Breast epithelium (tissue), 3 donors: ENCODE measurements around the gene PIP5K1B.

ENCODE experiments used
- POLR2A ChIP-seq: fragments of 450-650 bp; IDR thresholded peaks from one replicate; pipeline ENCODE4 v1.6.1; 2016; ENCODE audit warnings: antibody characterized with exemption, mild to moderate bottlenecking, moderate library complexity
- POLR2AphosphoS5 ChIP-seq, 3 donors: sonication (generic); formaldehyde crosslinking; IDR thresholded peaks; one replicate each; pipeline ENCODE4 v1.6.1; 2017; ENCODE audit warnings: antibody characterized with exemption in 3 of 3
- TF ChIP-seq, protein P1 (sequence below), 3 donors: fragments of 450-650 bp; IDR thresholded peaks; one replicate each; pipeline ENCODE4 v1.5.1; 2016 to 2017; ENCODE audit warnings: antibody characterized with exemption in 3 of 3, mild to moderate bottlenecking in 3 of 3, moderate library complexity in 3 of 3

DNA sequence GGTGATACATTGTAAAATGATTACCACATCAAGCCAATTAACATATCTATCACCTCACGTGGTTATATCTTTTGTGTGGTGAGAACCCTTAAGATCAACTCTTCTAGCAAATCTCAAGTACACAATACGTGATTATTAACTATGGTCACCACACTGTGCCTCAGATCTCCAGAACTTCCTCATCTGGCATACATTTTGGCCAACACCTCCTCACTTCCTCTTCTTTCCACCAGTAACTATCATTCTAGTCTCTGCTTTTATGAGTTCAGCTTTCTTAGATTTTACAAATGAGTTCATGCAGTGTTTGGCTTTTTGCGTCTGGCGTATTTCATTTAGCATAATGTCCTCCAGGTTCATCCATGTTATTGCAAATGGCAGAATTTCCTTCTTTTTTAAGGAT is 273.0 kb downstream of the PIP5K1B start:
- TF ChIP-seq, protein P1, sequence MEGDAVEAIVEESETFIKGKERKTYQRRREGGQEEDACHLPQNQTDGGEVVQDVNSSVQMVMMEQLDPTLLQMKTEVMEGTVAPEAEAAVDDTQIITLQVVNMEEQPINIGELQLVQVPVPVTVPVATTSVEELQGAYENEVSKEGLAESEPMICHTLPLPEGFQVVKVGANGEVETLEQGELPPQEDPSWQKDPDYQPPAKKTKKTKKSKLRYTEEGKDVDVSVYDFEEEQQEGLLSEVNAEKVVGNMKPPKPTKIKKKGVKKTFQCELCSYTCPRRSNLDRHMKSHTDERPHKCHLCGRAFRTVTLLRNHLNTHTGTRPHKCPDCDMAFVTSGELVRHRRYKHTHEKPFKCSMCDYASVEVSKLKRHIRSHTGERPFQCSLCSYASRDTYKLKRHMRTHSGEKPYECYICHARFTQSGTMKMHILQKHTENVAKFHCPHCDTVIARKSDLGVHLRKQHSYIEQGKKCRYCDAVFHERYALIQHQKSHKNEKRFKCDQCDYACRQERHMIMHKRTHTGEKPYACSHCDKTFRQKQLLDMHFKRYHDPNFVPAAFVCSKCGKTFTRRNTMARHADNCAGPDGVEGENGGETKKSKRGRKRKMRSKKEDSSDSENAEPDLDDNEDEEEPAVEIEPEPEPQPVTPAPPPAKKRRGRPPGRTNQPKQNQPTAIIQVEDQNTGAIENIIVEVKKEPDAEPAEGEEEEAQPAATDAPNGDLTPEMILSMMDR (IDR thresholded peaks at IDR 0.05): no peak
- TF ChIP-seq POLR2A: no peak
- no peak for TF ChIP-seq POLR2AphosphoS5 (IDR thresholded peaks at IDR 0.05)
